Heart right ventricle (tissue), 16 donors: ENCODE measurements around the gene RNF31. TPM values are rescaled to one million over a fixed set of nuclear protein-coding genes. Genes with fewer than 3 reads are reported as not detected.

ENCODE experiments used
- ATAC-seq, 8 donors: fragments of 200-7000 bp; cut with Tn5 transposase; one replicate each; pipeline ENCODE4 v1.9.1; 2020; ENCODE audit warnings: mild to moderate bottlenecking in 8 of 8, moderate library complexity in 8 of 8, moderate number of reproducible peaks in 1 of 8
- DNase-seq, 2 donors: peaks; one replicate each; pipeline ENCODE4 v3.0.0-alpha.2; 2020
- H3K27ac ChIP-seq, 10 donors: fragments of 200-600 bp; sonication (generic) in 2 of 10; one replicate each; pipeline versions ENCODE4 v1.5.0 to v1.8.0; 2020 to 2022; ENCODE audit warnings: mild to moderate bottlenecking in 3 of 10
- H3K27me3 ChIP-seq, 7 donors: fragments of 200-600 bp; one replicate each; pipeline ENCODE4 v1.8.0; 2021 to 2022; ENCODE audit warnings: mild to moderate bottlenecking in 2 of 7
- H3K36me3 ChIP-seq, 9 donors: fragments of 200-600 bp; sonication (generic) in 1 of 9; one replicate each; pipeline versions ENCODE4 v1.5.0 to v1.8.0; 2020 to 2022; ENCODE audit warnings: mild to moderate bottlenecking in 2 of 9
- H3K4me1 ChIP-seq, 9 donors: fragments of 200-600 bp; sonication (generic) in 1 of 9; one replicate each; pipeline versions ENCODE4 v1.5.0 to v1.8.0; 2020 to 2022; ENCODE audit warnings: mild to moderate bottlenecking in 4 of 9
- H3K4me3 ChIP-seq, 10 donors: fragments of 200-600 bp; sonication (generic) in 2 of 10; one replicate each; pipeline versions ENCODE4 v1.5.0 to v1.8.0; 2020 to 2022; ENCODE audit warnings: mild to moderate bottlenecking in 7 of 10, moderate library complexity in 2 of 10
- H3K9me3 ChIP-seq, 11 donors: fragments of 200-600 bp in 10 of 11; sonication (generic) in 2 of 11; one replicate each; pipeline versions ENCODE4 v1.5.0 to v1.8.0; 2013 to 2022; ENCODE audit warnings: mild to moderate bottlenecking in 2 of 11, control low read depth in 1 of 11, moderate library complexity in 1 of 11
- CTCF ChIP-seq, 9 donors: fragments of 200-600 bp; sonication (generic) in 2 of 9; IDR thresholded peaks; one replicate each; pipeline versions ENCODE4 v1.5.0 to v1.8.0; 2021 to 2022; ENCODE audit warnings: antibody characterized with exemption in 9 of 9, mild to moderate bottlenecking in 5 of 9, moderate library complexity in 1 of 9
- WGBS, 2 donors: extraction: QIAGEN DNeasy Blood & Tissue Kit; methylation state at CpG; one replicate each; pipeline ENCODE4 v1.1.7; 2013; ENCODE audit warnings: inconsistent platforms in 1 of 2; 5-methylcytosine and 5-hydroxymethylcytosine counted together
- intact Hi-C, 10 donors: fragments of 100-400 bp; cut with DNase I; formaldehyde crosslinking; loops; one replicate each; pipeline versions ENCODE4 v1.11.1 to v1.14.2; 2022
- polyA plus RNA-seq, 2 donors: library from polyadenylated mRNA; stranded (reverse); fragments of 200-250 nt; gene quantifications; one replicate each; pipeline ENCODE4 v1.2.3, GENCODE V29; 2013
- total RNA-seq, 10 donors: library from RNA; stranded (reverse); fragmentation: NEBNext Ultra II Directional in 3 of 10; extraction: Animal tissue kit (Norgen Biotek cat#: 25700) in 3 of 10; gene quantifications; one replicate each; pipeline versions ENCODE4 v1.2.1 to v1.2.4, GENCODE V29; 2021 to 2023
- donor health status: Arrhythmogenic right ventricular cardiomyopathy.
- donor health status: ischemic (EF 13 %, LVEDD 7.1; RV severe dilation, severe dysfunction).
- donor health status: healthy with polysubstance abuse.
- donor health status: DM: no; HTN: yes; CAD: no.
- donor health status: DM: no; HTN: no; CAD: no.
- donor health status: ischemic (EF 25% LVEDD 6.9; RV normal size, moderate dysfunction).
- donor health status: ischemic (EF 25% LVEDD 5.7; RV mildly dilated, moderate dysfunction).
- donor health status: healthy.
- donor health status: DM: yes; HTN: yes; CAD: no.
- donor health status: Ischemic cardiomyopathy.
- donor health status: ischemic (EF 35%, LVEDD 5.7; RV mildly dilated, moderate dysfunction).
- donor health status: nonischemic (EF 11% LVEDD 7.7; RV severe dilation, severe dysfunction).
- donor health status: DM: yes; HTN: yes; CAD: no.
- donor health status: PGD.
- donor health status: ischemic (EF 29% LVEDD 5.4; RV normal size, mild dysfunction).
- donor health status: nonischemic (EF 23%, LVEDD 6.1; RV moderate dilation, normal function).

The RNF31 gene
- total and polyA plus RNA-seq, 12 donors = 27.5 to 92.9 (median 35.7) TPM

- Histone ChIP-seq H3K4me3 (peak within 1 kb of the TSS; percentile 66 to 88 (median 74)), H3K4me1 (peaks cover 22 to 81% (median 53%) of the 10 kb centered on the region in 9 donors), H3K27me3 (no peaks in the 10 kb centered on the region), H3K9me3 (no peaks in the 10 kb centered on the region), H3K27ac (peak within 1 kb of the TSS; percentile 73 to 94 (median 90)), H3K36me3 (peaks cover 0 to 60% (median 20%) of the 10 kb centered on the region in 9 donors)
- intact Hi-C loops = loop anchor here in 2 of 10 donors (2.0 to 10.0 kb wide), 2 partner anchors 26 to 836 kb away; partner anchors contain the start of genes BCL2L2 (in 1 of the 2), DCAF11 (in 1 of the 2), NRL (in 1 of the 2) and PPP1R3E (in 1 of the 2)
- peak; percentile 38 to 78 (median 63) for TF ChIP-seq CTCF (IDR thresholded peaks at IDR 0.05)
- ATAC-seq (peak; percentile 92 to 97 (median 95)), DNase-seq (peak; percentile 100)
- WGBS, 2 donors = 0% methylated on average over 63 to 65 of the region's 65 CpGs
These were observed 6.0 kb upstream of the RNF31 start, which contains the start of gene EMC9 for GRCh38 chr14:24141097-24141880. Gene EMC9, minus strand, starts transcription at chr14:24141591. Its CDS starts 287 bp downstream, at chr14:24141304.

DNA sequence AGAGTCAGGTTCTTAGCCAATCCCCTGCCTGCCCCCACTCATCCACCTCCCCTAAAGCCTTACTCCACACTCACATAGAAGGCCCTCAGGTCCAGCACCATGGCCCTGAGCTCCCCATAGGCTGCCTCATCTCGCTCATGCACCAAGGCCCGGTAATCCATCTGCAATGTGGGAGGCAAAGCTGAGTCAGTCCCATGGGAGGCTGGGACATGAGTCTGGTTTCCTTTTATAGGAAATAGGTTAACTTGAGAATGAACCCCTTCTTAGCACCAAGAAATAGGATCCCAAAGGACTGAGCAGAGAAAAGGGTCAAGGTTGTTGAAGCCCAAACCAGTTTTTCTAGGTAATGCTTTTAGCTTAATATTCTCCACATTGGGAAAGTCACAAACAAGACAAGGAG, 3.8 kb upstream of the RNF31 start:
- no peaks in the 10 kb centered on the region for H3K27me3 ChIP-seq
- peaks cover 0 to 46% (median 12%) of the 10 kb centered on the region in 9 donors for H3K36me3 ChIP-seq
- ATAC-seq (no peak), DNase-seq (no peak)
- no peaks in the 10 kb centered on the region for H3K9me3 ChIP-seq
- 61 to 74% methylated on average over 2 of the region's 2 CpGs for WGBS, 2 donors
- no peak overlapping the region for H3K4me3 ChIP-seq
- peaks cover 20 to 67% (median 43%) of the 10 kb centered on the region in 9 donors for H3K4me1 ChIP-seq
- no peak for TF ChIP-seq CTCF (IDR thresholded peaks at IDR 0.05)
- intact Hi-C loops = loop anchor here in 1 of 10 donors (10.0 kb wide), 1 partner anchor 839 kb away; the partner anchor contains the start of genes BCL2L2 and PPP1R3E
- H3K27ac ChIP-seq = peak overlapping the region in 1 of 10 donors; percentile 2

DNA sequence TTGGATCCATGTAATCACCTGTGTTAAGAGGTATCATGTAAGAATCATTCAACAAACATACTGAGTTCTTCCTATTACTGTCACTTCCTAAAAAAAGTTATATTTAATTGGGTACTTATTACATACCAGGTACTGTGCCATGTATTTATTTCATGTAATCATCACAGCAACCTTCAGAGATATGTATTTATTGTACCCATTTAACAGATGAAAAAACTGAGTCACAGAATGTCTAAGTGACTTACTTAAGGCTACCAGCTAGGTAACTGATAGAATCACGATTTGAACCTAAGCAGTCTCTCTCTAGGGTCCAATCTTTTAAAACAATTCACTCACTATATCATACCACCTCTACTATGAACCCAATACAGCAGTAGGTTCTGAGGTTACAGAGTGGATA, 2.8 kb upstream of the RNF31 start:
- WGBS, 2 donors = 91% methylated on average over 1 of the region's 1 CpG
- TF ChIP-seq CTCF (IDR thresholded peaks at IDR 0.05) = no peak
- no peaks in the 10 kb centered on the region for H3K9me3 ChIP-seq
- H3K4me3 ChIP-seq = no peak overlapping the region
- H3K27me3 ChIP-seq = no peaks in the 10 kb centered on the region
- ATAC-seq = no peak
- peaks cover 20 to 67% (median 44%) of the 10 kb centered on the region in 9 donors for H3K4me1 ChIP-seq
- no peak for DNase-seq
- peak overlapping the region in 2 of 10 donors; percentile 1 to 92 for H3K27ac ChIP-seq
- H3K36me3 ChIP-seq = peaks cover 0 to 46% (median 8%) of the 10 kb centered on the region in 9 donors
- intact Hi-C loops = loop anchor here in 1 of 10 donors (10.0 kb wide), 1 partner anchor 840 kb away; the partner anchor contains the start of genes BCL2L2 and PPP1R3E

DNA sequence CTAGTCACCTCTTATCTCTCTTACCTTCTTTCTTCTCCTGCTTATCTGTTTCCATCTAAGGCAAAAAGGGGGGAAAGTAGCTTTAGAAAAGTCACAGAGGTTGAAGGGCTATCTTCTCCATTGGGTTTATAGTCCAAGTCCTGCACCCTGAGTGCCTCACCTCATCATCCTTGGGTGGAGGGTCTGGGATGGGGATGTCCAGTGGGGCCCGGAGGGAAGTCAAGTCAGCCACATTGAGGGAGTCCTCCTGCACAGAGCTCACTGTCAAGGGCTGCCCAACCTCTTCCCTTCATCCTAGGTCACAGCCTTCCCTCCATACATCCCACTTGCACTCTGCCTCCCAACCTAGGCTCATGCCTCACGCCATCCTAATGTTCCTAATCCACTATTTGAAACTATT, 2.1 kb upstream of the RNF31 start:
- no peaks in the 10 kb centered on the region for H3K9me3 ChIP-seq
- intact Hi-C loops = loop anchor here in 3 of 10 donors (5.0 to 10.0 kb wide), 2 partner anchors 33 to 840 kb away; partner anchors contain the start of genes DCAF11 (in 2 of the 3), NRL (in 2 of the 3), BCL2L2 (in 1 of the 3) and PPP1R3E (in 1 of the 3)
- 91 to 96% methylated on average over 2 of the region's 2 CpGs for WGBS, 2 donors
- peak overlapping the region in 5 of 10 donors; percentile 75 to 96 (median 92) for H3K4me3 ChIP-seq
- peak overlapping the region in 8 of 10 donors; percentile 89 to 95 (median 94) for H3K27ac ChIP-seq
- DNase-seq (no peak), ATAC-seq (no peak)
- peaks cover 18 to 65% (median 37%) of the 10 kb centered on the region in 9 donors for H3K4me1 ChIP-seq
- H3K36me3 ChIP-seq = peaks cover 0 to 48% (median 16%) of the 10 kb centered on the region in 9 donors
- TF ChIP-seq CTCF (IDR thresholded peaks at IDR 0.05) = no peak
- no peaks in the 10 kb centered on the region for H3K27me3 ChIP-seq
